Gastroesophageal sphincter (tissue), 3 donors: ENCODE results near the gene FAM83C.
"Not testable (repeated sequence)": the region's sequence is repeated elsewhere in the genome, so short reads cannot be mapped to it uniquely, and the experiment has no call there.

Source experiments
- EP300 ChIP-seq: sonication (generic); formaldehyde crosslinking; IDR thresholded peaks from one replicate; pipeline ENCODE4 v1.6.1; 2017; ENCODE audit warnings: antibody characterized with exemption, mild to moderate bottlenecking
- POLR2A ChIP-seq, 2 donors: fragments of 450-650 bp; IDR thresholded peaks; one replicate each; pipeline ENCODE4 v1.6.1; 2017; ENCODE audit warnings: antibody characterized with exemption in 2 of 2, mild to moderate bottlenecking in 2 of 2, moderate library complexity in 1 of 2
- POLR2AphosphoS5 ChIP-seq: sonication (generic); formaldehyde crosslinking; IDR thresholded peaks from one replicate; pipeline ENCODE4 v1.6.1; 2017; ENCODE audit warnings: antibody characterized with exemption
- TF ChIP-seq, protein P1 (sequence below), 4 experiments: fragments of 200-600 bp in 2 of 4; fragments of 450-650 bp in 2 of 4; sonication (generic) in 1 of 4; IDR thresholded peaks; one replicate each; pipeline ENCODE4 v1.5.1; 2017 to 2019; ENCODE audit warnings: antibody characterized with exemption in 4 of 4, mild to moderate bottlenecking in 2 of 4, moderate library complexity in 2 of 4

DNA sequence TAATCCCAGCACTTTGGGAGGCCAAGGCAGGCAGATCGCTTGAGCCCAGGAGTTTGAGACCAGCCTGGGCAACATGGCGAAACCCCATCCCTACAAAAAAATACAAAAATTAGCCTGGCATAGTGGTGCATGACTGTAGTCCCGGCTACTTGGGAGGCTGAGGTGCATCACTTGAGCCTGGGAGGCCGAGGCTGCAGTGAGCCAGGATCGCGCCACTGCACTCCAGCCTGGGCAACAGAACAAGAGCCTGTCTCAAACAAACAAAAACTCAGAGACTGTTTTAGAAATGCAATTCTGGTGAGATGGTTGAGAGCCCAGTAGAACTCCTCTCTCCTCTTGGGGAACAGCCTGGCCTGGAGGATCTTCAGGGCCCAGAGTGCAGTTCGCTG, 23.4 kb upstream of the FAM83C start:
- not testable (repeated sequence) for TF ChIP-seq POLR2AphosphoS5; POLR2A (IDR thresholded peaks at IDR 0.05); EP300
- TF ChIP-seq, protein P1, sequence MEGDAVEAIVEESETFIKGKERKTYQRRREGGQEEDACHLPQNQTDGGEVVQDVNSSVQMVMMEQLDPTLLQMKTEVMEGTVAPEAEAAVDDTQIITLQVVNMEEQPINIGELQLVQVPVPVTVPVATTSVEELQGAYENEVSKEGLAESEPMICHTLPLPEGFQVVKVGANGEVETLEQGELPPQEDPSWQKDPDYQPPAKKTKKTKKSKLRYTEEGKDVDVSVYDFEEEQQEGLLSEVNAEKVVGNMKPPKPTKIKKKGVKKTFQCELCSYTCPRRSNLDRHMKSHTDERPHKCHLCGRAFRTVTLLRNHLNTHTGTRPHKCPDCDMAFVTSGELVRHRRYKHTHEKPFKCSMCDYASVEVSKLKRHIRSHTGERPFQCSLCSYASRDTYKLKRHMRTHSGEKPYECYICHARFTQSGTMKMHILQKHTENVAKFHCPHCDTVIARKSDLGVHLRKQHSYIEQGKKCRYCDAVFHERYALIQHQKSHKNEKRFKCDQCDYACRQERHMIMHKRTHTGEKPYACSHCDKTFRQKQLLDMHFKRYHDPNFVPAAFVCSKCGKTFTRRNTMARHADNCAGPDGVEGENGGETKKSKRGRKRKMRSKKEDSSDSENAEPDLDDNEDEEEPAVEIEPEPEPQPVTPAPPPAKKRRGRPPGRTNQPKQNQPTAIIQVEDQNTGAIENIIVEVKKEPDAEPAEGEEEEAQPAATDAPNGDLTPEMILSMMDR (IDR thresholded peaks at IDR 0.05) = not testable (repeated sequence)
